ENCODE data around the gene B3GNT9.

The B3GNT9 gene

DNA sequence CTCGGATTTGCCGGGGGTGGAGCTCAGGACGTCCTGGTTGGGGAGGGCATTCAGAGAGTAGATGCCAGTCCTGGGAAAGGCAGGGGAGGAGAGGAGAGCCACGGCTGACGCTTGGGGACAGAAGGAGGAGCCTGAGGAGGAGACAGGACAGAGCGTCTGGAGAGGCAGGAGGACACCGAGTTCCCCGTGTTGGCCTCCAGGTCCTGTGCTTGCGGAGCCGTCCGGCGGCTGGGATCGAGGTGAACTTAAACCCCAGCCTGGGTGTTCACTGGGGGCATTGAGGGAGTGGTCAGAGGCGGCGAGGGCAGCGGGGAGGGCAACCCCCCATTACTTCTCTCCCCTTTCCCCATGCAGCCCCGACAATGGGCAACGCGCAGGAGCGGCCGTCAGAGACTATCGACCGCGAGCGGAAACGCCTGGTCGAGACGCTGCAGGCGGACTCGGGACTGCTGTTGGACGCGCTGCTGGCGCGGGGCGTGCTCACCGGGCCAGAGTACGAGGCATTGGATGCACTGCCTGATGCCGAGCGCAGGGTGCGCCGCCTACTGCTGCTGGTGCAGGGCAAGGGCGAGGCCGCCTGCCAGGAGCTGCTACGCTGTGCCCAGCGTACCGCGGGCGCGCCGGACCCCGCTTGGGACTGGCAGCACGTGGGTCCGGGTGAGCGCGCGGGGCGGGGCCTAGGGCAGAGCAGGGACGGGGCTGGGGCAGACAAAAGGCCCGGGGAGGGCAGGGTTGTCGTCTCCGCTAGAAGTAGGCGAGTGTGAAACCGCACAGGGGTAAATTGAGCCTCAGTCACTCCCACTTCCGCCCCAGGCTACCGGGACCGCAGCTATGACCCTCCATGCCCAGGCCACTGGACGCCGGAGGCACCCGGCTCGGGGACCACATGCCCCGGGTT, 23.3 kb upstream of the B3GNT9 start:
- peak overlapping the region; percentile 95 for H3K27ac ChIP-seq
- TF ChIP-seq, protein P1, sequence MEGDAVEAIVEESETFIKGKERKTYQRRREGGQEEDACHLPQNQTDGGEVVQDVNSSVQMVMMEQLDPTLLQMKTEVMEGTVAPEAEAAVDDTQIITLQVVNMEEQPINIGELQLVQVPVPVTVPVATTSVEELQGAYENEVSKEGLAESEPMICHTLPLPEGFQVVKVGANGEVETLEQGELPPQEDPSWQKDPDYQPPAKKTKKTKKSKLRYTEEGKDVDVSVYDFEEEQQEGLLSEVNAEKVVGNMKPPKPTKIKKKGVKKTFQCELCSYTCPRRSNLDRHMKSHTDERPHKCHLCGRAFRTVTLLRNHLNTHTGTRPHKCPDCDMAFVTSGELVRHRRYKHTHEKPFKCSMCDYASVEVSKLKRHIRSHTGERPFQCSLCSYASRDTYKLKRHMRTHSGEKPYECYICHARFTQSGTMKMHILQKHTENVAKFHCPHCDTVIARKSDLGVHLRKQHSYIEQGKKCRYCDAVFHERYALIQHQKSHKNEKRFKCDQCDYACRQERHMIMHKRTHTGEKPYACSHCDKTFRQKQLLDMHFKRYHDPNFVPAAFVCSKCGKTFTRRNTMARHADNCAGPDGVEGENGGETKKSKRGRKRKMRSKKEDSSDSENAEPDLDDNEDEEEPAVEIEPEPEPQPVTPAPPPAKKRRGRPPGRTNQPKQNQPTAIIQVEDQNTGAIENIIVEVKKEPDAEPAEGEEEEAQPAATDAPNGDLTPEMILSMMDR (IDR thresholded peaks at IDR 0.05): peak; percentile 45
- TF ChIP-seq ZFX (IDR thresholded peaks at IDR 0.05; ENCODE audit: borderline replicate concordance): no peak

DNA sequence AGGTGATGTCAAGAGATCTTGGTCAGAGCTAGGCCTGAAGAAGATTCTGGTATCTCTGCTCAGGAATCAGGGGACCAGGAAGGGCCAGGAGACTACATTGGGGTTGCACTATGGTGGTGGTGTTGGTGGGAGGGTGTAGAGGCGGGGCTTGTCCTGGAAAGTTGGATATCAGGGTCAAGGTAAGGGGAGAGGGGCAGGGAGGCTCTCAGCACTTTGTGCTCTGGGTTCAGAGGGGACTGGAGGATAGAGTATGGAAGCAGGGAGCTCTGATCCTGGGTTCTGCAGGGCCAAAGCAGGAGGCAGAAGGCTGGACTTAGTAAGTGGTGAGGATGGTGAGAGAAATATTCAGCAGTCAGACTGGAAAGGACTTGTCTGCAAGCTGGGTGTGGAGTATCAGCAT, 22.5 kb upstream of the B3GNT9 start:
- TF ChIP-seq, protein P1 (IDR thresholded peaks at IDR 0.05): no peak
- TF ChIP-seq ZFX (IDR thresholded peaks at IDR 0.05; ENCODE audit: borderline replicate concordance): no peak
- peak overlapping the region; percentile 95 for H3K27ac ChIP-seq

DNA sequence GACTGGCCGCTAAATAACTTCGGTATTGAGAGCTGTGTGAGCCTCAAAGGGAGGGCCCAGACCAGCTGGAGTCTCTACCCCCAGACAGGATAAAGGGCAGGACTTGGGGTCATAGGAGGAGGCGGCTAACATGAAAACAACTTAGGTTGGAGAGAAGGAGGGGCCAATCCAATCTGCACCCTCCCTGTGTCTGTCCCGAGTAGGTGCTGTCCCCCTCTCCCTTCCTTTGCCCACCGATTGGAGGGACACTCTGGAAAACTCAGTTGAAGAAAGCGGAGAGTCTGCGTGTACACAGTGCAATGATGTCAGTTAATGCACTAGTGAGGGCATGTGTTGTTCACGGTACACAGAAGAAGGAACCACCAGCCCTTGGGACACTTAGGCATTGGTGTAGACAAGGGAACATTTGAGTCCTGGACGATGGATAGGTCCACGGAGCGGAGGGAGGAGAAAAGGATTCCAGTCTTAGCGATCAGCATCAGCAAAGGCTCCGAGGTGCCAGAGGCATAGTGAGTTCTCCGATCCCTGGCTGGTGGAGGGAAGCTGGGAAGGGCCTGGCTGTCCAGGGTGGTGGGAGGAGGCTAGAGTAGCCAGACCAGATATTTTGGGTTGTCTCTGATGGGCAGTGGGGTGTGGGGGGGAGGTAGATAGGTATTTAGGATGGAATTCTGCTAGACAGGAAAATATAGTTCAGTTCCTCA, 20.3 kb upstream of the B3GNT9 start:
- H3K27ac ChIP-seq: peak overlapping the region; percentile 22; the same call in 1 of the 2 replicates

DNA sequence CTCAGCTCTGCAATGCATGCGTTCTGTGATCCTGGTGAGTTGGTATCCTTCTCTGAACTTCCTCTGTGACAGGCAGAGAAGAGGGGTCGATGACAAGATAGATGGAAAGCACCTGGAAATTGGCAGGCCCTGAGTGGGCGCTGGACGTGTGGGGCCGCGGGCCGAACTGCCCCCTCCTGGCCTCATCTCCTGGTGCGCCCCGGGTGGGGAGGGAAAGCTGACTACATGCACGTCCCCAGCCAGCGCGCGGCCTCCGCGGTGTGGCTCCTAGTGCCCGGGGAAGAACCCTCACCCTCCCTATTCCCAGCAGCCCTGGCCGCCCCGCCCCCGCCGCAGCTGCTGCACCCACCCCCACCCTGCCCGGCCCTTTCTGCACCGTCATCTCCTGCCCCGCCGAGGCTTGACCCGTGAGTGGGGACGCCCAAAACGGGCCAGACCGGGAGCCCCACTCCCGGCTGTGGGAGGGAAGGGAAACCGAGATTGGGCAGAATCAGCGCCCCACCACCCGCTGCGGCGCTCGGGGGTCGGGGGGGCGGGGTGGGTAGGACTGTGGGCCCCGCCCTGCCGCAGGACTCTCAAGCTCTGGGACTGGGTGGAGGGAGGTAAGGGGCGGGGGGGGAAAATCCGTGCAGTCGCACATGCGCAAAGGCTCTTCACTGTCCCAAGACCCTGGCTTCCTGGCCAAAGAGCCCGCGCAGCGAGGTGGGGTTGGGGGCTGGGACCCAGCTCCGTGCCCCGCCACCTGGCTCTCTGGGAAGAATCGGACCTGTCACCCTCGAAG, 19.6 kb upstream of the B3GNT9 start, which contains the start of gene NOL3:
NOL3 (plus strand) TSS at position 371 of the 781 bp plus-strand sequence.
- H3K27ac ChIP-seq: peak within 1 kb of the TSS; percentile 22; the same call in 1 of the 2 replicates
- TF ChIP-seq, protein P1 (IDR thresholded peaks at IDR 0.05): no peak
- no peak for TF ChIP-seq ZFX (IDR thresholded peaks at IDR 0.05; ENCODE audit: borderline replicate concordance)

More for the DNA sequence above, 20.3 kb upstream of the B3GNT9 start:
- no peak for TF ChIP-seq ZFX (IDR thresholded peaks at IDR 0.05; ENCODE audit: borderline replicate concordance)
- TF ChIP-seq, protein P1 (IDR thresholded peaks at IDR 0.05): no peak

DNA sequence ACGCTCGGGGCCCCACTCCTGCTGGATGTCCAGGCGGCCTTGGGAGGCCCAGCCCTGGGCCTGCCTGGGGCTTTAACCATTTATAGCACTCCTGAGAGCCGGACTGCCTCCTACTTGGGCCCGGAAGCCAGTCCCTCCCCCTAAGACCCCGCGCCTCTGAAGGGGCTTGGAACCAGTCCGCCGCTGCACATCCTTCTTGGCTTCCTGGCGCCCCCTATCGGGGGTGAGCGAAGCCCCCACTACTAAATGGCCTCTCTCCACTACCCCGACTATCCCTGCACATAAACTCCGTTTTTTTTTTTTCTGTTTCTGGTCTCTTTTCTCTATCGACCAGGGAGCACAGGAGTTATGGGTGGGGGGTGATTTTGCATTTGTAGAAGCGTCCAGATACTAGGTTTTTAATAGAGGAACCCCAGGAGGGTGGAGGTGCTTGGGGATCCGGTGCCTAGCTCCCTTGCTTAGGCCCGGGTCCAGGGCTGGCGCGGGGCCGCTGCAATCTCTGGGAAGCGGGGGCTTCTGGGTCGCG, 18.9 kb upstream of the B3GNT9 start:
- no peak overlapping the region for H3K27ac ChIP-seq
- TF ChIP-seq, protein P1 (IDR thresholded peaks at IDR 0.05): peak; percentile 75
- no peak for TF ChIP-seq ZFX (IDR thresholded peaks at IDR 0.05; ENCODE audit: borderline replicate concordance)

DNA sequence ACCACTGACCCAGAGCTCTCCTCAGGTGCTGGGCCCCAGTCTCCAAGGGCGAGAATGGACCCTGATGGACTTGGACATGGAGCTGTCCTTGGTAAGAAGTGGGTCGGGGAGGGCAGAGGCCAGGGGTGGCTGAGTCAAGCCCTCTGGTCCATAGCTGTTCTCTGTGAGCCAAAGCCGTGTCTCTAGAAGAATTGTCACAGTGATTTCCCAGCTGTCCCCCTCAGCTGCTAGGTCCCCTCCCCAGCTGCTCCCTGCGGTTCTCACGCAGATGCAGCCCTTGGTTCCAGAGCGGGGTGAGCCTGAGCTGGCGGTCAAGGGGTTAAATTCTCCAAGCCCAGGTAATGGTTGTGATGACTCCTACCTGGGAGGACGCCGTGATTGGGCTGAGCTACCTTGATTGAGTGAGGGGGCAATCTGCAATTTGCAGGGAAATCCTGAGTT, 18.2 kb upstream of the B3GNT9 start:
- TF ChIP-seq, protein P1 (IDR thresholded peaks at IDR 0.05): no peak
- TF ChIP-seq ZFX (IDR thresholded peaks at IDR 0.05; ENCODE audit: borderline replicate concordance): no peak
- H3K27ac ChIP-seq: no peak overlapping the region

Data from 22Rv1 (cell line).